ENCODE measurements around the gene GRM1. TPM values are rescaled to one million over a fixed set of nuclear protein-coding genes. Genes with fewer than 3 reads are reported as not detected.

GRM1 gene
- total RNA-seq, 1 donor from 2014 or later, result under 0.01 TPM

DNA sequence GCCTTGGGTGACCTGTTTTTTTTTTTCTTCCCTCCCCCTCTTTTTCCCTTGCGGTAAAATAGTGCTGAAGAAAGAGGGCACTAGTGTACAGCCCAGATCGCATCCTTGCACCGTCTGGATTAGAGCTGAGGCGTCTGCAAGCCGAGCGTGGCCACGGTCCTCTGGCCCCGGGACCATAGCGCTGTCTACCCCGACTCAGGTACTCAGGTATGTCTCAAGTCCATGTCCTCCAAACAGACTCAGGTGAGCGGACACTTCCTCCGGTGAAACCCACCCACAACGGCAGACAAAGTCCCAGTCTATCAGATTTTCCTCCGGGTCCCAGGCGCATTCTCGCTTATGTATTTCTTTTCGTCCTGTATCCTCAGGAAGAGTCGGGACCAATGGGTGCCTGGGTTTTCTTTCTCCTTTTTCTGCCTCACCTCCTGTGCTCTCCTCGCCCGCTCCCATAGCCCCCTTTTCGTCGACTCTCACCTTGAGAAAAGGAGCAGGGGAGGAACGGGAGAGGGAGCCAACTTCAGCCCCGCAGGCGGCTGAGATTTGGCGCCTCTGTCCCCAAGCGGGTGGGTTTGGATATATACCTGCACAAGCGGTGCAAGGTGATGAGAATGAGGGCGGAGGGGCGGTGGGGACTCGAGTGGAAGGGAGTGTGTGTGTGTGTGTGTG is 1.1 kb upstream of the GRM1 start:
- peaks cover 29% of the 10 kb centered on the region for H3K27me3 ChIP-seq (ENCODE audit: control insufficient read depth, insufficient read depth, low read length)
- H3K36me3 ChIP-seq (ENCODE audit: control insufficient read depth, insufficient read depth, low read length), result no peaks in the 10 kb centered on the region
- H3K4me3 ChIP-seq (ENCODE audit: low read depth, low read length), result no peak overlapping the region
- DNase-seq (ENCODE audit: low read depth), result no peak
- TF ChIP-seq, protein P1, sequence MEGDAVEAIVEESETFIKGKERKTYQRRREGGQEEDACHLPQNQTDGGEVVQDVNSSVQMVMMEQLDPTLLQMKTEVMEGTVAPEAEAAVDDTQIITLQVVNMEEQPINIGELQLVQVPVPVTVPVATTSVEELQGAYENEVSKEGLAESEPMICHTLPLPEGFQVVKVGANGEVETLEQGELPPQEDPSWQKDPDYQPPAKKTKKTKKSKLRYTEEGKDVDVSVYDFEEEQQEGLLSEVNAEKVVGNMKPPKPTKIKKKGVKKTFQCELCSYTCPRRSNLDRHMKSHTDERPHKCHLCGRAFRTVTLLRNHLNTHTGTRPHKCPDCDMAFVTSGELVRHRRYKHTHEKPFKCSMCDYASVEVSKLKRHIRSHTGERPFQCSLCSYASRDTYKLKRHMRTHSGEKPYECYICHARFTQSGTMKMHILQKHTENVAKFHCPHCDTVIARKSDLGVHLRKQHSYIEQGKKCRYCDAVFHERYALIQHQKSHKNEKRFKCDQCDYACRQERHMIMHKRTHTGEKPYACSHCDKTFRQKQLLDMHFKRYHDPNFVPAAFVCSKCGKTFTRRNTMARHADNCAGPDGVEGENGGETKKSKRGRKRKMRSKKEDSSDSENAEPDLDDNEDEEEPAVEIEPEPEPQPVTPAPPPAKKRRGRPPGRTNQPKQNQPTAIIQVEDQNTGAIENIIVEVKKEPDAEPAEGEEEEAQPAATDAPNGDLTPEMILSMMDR (IDR thresholded peaks at IDR 0.05; ENCODE audit: insufficient read depth, low read length, poor library complexity, severe bottlenecking), result peak; percentile 8

DNA sequence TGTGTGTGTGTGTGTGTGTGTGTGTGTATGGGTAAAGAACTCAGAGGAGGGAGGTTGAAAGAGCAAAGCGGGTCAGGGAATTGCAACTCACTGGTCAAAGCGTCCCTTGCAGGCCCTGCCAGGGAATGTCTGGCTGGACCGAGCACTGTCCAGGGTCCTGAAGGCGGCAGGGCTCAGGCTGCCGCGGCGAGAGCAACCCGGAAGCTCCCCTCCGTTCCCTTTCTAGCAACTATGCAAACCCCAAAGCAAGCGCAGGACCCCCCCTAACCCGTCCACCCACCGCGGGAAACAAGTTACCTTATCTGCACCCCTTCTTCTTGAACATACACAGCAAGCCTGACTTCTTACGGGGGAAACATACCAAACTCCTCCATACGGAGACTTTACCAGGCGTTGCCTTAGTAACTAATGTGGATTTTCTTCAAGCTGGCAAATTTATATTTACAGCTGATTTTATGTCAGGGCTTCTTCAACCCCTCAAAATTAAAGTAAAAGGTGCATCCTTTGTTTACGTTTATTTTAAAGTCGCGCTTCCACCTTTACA is 538 bp upstream of the GRM1 start:
- TF ChIP-seq, protein P1 (IDR thresholded peaks at IDR 0.05; ENCODE audit: insufficient read depth, low read length, poor library complexity, severe bottlenecking), result no peak
- no peaks in the 10 kb centered on the region for H3K36me3 ChIP-seq (ENCODE audit: control insufficient read depth, insufficient read depth, low read length)
- H3K27me3 ChIP-seq (ENCODE audit: control insufficient read depth, insufficient read depth, low read length), result peaks cover 29% of the 10 kb centered on the region
- DNase-seq (ENCODE audit: low read depth), result peak; percentile 10
- peak overlapping the region; percentile 18 for H3K4me3 ChIP-seq (ENCODE audit: low read depth, low read length)

DNA sequence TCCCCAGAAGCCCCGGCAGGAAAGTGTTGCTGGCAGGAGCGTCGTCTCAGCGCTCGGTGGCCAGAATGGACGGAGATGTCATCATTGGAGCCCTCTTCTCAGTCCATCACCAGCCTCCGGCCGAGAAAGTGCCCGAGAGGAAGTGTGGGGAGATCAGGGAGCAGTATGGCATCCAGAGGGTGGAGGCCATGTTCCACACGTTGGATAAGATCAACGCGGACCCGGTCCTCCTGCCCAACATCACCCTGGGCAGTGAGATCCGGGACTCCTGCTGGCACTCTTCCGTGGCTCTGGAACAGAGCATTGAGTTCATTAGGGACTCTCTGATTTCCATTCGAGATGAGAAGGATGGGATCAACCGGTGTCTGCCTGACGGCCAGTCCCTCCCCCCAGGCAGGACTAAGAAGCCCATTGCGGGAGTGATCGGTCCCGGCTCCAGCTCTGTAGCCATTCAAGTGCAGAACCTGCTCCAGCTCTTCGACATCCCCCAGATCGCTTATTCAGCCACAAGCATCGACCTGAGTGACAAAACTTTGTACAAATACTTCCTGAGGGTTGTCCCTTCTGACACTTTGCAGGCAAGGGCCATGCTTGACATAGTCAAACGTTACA is 817 bp downstream of the GRM1 start:
- Histone ChIP-seq H3K36me3 (ENCODE audit: control insufficient read depth, insufficient read depth, low read length) (no peaks in the 10 kb centered on the region), H3K27me3 (ENCODE audit: control insufficient read depth, insufficient read depth, low read length) (peaks cover 29% of the 10 kb centered on the region), H3K4me3 (ENCODE audit: low read depth, low read length) (no peak overlapping the region)
- TF ChIP-seq, protein P1 (IDR thresholded peaks at IDR 0.05; ENCODE audit: insufficient read depth, low read length, poor library complexity, severe bottlenecking), result no peak
- no peak for DNase-seq (ENCODE audit: low read depth)

DNA sequence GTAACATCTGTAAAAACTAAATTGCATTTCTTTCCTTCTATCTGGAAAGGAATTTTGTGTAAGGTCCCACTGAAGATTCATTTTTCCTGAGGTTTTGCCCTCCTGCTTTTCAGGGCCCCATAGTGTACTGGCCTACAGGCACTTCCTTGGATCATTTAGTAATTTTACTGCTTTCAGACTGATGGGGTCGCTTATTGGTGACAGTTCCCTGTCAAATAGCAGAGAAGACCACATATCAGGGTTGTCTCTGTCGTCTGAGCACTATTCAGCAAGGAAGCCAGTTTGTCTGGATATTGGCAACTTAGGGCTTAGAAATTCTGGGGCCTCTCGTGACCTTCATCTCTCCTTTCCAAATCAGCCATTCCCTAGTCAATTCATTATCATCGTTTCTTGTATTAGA is 3.5 kb downstream of the GRM1 start:
- TF ChIP-seq, protein P1 (IDR thresholded peaks at IDR 0.05; ENCODE audit: insufficient read depth, low read length, poor library complexity, severe bottlenecking), result no peak
- H3K4me3 ChIP-seq (ENCODE audit: low read depth, low read length), result no peak overlapping the region
- no peak for DNase-seq (ENCODE audit: low read depth)
- no peaks in the 10 kb centered on the region for H3K36me3 ChIP-seq (ENCODE audit: control insufficient read depth, insufficient read depth, low read length)
- H3K27me3 ChIP-seq (ENCODE audit: control insufficient read depth, insufficient read depth, low read length), result peaks cover 28% of the 10 kb centered on the region

- TF ChIP-seq, protein P1 (IDR thresholded peaks at IDR 0.05; ENCODE audit: insufficient read depth, low read length, poor library complexity, severe bottlenecking), result no peak
- DNase-seq (ENCODE audit: low read depth), result no peak
- no peaks in the 10 kb centered on the region for H3K36me3 ChIP-seq (ENCODE audit: control insufficient read depth, insufficient read depth, low read length)
- no peak overlapping the region for H3K4me3 ChIP-seq (ENCODE audit: low read depth, low read length)
- H3K27me3 ChIP-seq (ENCODE audit: control insufficient read depth, insufficient read depth, low read length), result no peaks in the 10 kb centered on the region
These were observed 11.5 kb downstream of the GRM1 start for GRCh38 chr6:146040360-146040759.

Data from kidney epithelial cell (primary cell).